Astrocyte (in vitro differentiated cells and primary cell): ENCODE results near the gene PGM2.

Experiments
- CTCF ChIP-seq: IDR thresholded peaks from 2 replicates; pipeline ENCODE4 v1.5.1; 2011; ENCODE audit warnings: low read depth, mild to moderate bottlenecking, inconsistent platforms, low read length, moderate library complexity; ENCODE audit not compliant: insufficient read depth
- EZH2 ChIP-seq: IDR thresholded peaks from 2 replicates; pipeline ENCODE4 v1.6.1; 2012; ENCODE audit warnings: mild to moderate bottlenecking, low read length, inconsistent platforms; ENCODE audit not compliant: insufficient read depth

- TF ChIP-seq CTCF = no peak
- peak; percentile 74 for TF ChIP-seq EZH2
These were observed 63.6 kb downstream of the PGM2 start for GRCh38 chr4:37889849-37890800.
